ENCODE measurements around the gene REC8.

REC8 gene

DNA sequence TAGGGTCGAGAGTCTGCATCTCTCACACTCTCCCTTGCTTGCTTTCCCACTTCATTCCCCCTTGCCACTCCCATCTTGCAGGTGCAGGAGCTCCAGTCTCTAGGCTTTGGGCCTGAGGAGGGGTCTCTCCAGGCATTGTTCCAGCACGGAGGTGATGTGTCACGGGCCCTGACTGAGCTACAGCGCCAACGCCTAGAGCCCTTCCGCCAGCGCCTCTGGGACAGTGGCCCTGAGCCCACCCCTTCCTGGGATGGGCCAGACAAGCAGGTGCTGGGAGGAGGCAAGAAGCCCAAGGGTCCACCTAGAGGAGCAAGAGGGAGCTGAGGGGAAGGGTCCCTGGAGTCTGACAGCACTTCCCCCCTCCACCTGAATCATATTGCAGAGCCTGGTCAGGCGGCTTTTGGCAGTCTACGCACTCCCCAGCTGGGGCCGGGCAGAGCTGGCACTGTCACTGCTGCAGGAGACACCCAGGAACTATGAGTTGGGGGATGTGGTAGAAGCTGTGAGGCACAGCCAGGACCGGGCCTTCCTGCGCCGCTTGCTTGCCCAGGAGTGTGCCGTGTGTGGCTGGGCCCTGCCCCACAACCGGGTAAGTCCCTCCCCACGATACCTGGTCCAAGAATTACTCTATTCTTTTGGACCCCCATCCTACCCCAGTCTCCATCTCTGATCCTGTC, 20.3 kb upstream of the REC8 start:
- no peak overlapping the region for H3K4me3 ChIP-seq (ENCODE audit: low read depth, low read length)
- TF ChIP-seq, protein P1, sequence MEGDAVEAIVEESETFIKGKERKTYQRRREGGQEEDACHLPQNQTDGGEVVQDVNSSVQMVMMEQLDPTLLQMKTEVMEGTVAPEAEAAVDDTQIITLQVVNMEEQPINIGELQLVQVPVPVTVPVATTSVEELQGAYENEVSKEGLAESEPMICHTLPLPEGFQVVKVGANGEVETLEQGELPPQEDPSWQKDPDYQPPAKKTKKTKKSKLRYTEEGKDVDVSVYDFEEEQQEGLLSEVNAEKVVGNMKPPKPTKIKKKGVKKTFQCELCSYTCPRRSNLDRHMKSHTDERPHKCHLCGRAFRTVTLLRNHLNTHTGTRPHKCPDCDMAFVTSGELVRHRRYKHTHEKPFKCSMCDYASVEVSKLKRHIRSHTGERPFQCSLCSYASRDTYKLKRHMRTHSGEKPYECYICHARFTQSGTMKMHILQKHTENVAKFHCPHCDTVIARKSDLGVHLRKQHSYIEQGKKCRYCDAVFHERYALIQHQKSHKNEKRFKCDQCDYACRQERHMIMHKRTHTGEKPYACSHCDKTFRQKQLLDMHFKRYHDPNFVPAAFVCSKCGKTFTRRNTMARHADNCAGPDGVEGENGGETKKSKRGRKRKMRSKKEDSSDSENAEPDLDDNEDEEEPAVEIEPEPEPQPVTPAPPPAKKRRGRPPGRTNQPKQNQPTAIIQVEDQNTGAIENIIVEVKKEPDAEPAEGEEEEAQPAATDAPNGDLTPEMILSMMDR (IDR thresholded peaks at IDR 0.05; ENCODE audit: low read depth, low read length): no peak

DNA sequence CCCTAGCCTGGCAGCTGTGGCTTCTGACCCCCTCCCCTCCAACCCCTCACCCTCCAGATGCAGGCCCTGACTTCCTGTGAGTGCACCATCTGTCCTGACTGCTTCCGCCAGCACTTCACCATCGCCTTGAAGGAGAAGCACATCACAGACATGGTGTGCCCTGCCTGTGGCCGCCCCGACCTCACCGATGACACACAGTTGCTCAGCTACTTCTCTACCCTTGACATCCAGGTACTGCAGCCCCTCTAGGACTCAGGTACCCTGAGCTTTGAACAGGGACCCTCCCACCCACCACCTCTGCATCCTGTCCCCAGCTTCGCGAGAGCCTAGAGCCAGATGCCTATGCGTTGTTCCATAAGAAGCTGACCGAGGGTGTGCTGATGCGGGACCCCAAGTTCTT, 16.8 kb upstream of the REC8 start:
- TF ChIP-seq, protein P1 (IDR thresholded peaks at IDR 0.05; ENCODE audit: low read depth, low read length): no peak
- H3K4me3 ChIP-seq (ENCODE audit: low read depth, low read length): no peak overlapping the region

DNA sequence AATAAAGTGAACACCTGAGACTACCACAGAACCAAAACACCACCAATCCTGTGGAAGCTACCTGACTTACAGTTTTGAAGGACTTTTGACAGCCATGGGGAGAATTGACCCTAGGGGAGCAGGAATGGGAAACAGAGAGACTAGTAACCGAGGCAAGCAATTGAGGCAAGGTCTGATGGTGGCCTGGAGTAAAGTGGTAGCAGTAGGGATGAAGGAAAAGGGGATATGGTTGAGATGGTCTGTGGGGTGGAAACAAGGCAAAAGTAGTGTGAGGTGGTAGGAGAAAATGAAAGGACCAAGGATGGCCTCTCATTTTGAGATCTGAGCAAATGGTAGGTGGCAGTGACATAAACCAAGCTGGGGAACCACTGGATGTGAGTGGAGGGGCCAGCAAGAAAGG, 15.0 kb upstream of the REC8 start:
- TF ChIP-seq, protein P1 (IDR thresholded peaks at IDR 0.05; ENCODE audit: low read depth, low read length): no peak
- H3K4me3 ChIP-seq (ENCODE audit: low read depth, low read length): no peak overlapping the region

DNA sequence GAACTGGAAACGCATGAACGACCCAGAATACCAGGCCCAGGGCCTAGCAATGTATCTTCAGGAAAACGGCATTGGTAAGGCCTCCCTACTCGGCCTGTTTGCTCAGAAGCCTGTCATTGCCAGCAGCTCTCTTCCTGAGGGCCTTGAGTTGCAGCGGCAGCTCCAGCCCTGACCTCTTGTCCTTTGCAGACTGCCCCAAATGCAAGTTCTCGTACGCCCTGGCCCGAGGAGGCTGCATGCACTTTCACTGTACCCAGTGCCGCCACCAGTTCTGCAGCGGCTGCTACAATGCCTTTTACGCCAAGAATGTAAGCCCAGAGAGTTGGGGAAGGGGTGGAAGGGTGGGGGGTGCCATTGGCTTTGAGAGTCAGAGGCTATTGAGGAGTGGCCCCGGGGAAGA, 14.5 kb upstream of the REC8 start:
- TF ChIP-seq, protein P1 (IDR thresholded peaks at IDR 0.05; ENCODE audit: low read depth, low read length): no peak
- H3K4me3 ChIP-seq (ENCODE audit: low read depth, low read length): no peak overlapping the region

DNA sequence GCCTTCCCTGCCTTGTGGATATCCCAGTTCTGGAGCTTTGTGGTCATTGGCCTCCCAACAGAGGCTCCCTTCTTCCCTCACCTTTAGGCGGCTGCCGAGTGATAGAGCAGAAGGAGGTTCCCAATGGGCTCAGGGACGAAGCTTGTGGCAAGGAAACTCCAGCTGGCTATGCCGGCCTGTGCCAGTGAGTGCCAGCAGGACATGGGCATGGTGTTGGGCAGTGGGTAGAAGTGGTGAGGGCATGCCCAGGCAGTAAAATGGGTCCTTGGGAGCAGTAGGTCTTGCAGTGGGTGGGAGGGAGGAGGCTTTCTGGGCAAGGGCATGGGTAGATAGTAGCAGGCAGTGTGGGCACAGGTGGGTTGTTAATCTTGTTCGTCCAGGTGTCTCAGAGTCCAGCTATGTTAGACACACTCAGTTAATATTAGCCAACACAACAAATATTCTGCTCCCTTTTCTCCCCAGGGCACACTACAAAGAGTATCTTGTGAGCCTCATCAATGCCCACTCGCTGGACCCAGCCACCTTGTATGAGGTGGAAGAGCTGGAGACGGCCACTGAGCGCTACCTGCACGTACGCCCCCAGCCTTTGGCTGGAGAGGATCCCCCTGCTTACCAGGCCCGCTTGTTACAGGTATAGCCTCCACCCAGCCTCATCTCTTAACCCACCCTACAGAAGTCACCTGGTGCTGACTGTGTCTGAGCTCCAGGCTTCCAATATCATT, 11.9 kb upstream of the REC8 start:
- TF ChIP-seq, protein P1 (IDR thresholded peaks at IDR 0.05; ENCODE audit: low read depth, low read length): no peak
- H3K4me3 ChIP-seq (ENCODE audit: low read depth, low read length): no peak overlapping the region

DNA sequence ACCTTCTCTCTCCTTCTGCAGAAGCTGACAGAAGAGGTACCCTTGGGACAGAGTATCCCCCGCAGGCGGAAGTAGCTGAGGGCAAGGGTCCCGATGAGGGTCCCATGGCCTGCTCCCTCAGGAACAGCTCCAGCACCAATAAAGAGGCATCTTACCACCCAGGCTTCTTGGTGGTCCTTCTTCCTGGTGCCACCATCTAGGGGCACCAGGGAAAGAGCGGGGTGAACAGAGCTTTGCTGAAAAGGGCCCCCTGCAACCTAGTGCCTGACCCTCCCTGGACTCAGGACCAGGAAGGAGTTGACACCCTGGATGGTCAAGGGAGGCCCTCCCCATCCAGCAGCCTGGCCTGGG, 11.4 kb upstream of the REC8 start:
- no peak overlapping the region for H3K4me3 ChIP-seq (ENCODE audit: low read depth, low read length)
- TF ChIP-seq, protein P1 (IDR thresholded peaks at IDR 0.05; ENCODE audit: low read depth, low read length): no peak
